Natural killer cell treated with Interleukin-12 subunit alpha and Interleukin-12 subunit beta and Interleukin-15 and Interleukin-18, amount 100 ng/mL, for 72 hours (primary cell): ENCODE data around the gene PRKCA. TPM values are rescaled to one million over a fixed set of nuclear protein-coding genes. Genes with fewer than 3 reads are reported as not detected.

ENCODE experiments used
- ATAC-seq, 2 donors: fragments of 150-1000 bp; cut with Tn5 transposase in 1 of 2; sonication (Bioruptor Pico), chemical (Tn5 transposase) in 1 of 2; 2 replicates each; pipeline ENCODE4 v1.10.0; 2021
- DNase-seq: peaks from one replicate; pipeline ENCODE4 v3.0.0; 2022; ENCODE audit warnings: low spot score
- H3K27ac Mint-ChIP-seq, 2 donors: 1 replicate in 1 of 2; 2 replicates in 1 of 2; pipeline ENCODE4 v1.8.0; 2022; ENCODE audit warnings: mixed read lengths in 2 of 2, mild to moderate bottlenecking in 1 of 2, moderate library complexity in 1 of 2
- H3K27me3 Mint-ChIP-seq, 2 donors: 1 replicate in 1 of 2; 2 replicates in 1 of 2; pipeline ENCODE4 v1.8.0; 2022; ENCODE audit warnings: mixed read lengths in 2 of 2
- H3K36me3 Mint-ChIP-seq: one replicate; pipeline ENCODE4 v1.8.0; 2022; ENCODE audit warnings: mixed read lengths
- H3K4me1 Mint-ChIP-seq, 2 donors: 1 replicate in 1 of 2; 2 replicates in 1 of 2; pipeline ENCODE4 v1.8.0; 2022; ENCODE audit warnings: low read depth in 2 of 2, mixed read lengths in 2 of 2, mild to moderate bottlenecking in 1 of 2
- H3K4me3 Mint-ChIP-seq: one replicate; pipeline ENCODE4 v1.8.0; 2022; ENCODE audit warnings: mixed read lengths
- H3K9me3 Mint-ChIP-seq: 2 replicates; pipeline ENCODE4 v1.8.0; 2022; ENCODE audit warnings: mixed read lengths
- total RNA-seq, 2 donors: library from RNA; stranded (reverse); gene quantifications; one replicate each; pipeline ENCODE4 v1.2.3, GENCODE V29; 2022

The PRKCA gene
- total RNA-seq, 2 donors from 2014 or later, result 31.1 to 41.1 TPM

- no peak for ATAC-seq
- DNase-seq, result no peak
- no peaks in the 10 kb centered on the region for H3K9me3 Mint-ChIP-seq
- no peak overlapping the region for H3K4me3 Mint-ChIP-seq
- no peaks in the 10 kb centered on the region for H3K4me1 Mint-ChIP-seq
- no peaks in the 10 kb centered on the region for H3K36me3 Mint-ChIP-seq
- no peak overlapping the region for H3K27ac Mint-ChIP-seq
- peaks cover 16 to 23% of the 10 kb centered on the region in 2 donors for H3K27me3 Mint-ChIP-seq
Measured at GRCh38 chr17:66841744-66842143, 539.3 kb downstream of the PRKCA start.

DNA sequence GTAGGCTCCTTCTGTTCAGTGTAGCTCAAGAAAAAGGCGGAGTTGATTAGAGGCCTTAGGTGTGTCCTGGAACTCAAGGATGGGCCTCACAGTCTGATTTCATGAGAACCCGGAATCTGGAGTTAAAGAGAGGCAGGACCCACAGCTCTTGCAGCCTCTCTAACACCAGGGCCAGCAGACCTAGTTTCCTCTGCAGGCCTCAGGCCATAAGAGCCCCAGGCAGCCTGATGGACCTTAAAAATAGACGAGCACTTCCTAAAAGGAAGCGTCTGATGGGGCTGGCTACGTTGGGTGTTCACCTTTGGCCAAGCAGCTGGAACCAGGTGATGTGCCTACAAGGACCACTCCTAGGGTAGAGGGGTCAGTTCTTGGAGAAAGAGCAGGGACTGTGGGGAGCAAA is 540.1 kb downstream of the PRKCA start:
- no peaks in the 10 kb centered on the region for H3K9me3 Mint-ChIP-seq
- H3K4me3 Mint-ChIP-seq, result no peak overlapping the region
- peaks cover 12 to 24% of the 10 kb centered on the region in 2 donors for H3K27me3 Mint-ChIP-seq
- DNase-seq (no peak), ATAC-seq (no peak)
- no peaks in the 10 kb centered on the region for H3K4me1 Mint-ChIP-seq
- H3K36me3 Mint-ChIP-seq, result no peaks in the 10 kb centered on the region
- H3K27ac Mint-ChIP-seq, result no peak overlapping the region

DNA sequence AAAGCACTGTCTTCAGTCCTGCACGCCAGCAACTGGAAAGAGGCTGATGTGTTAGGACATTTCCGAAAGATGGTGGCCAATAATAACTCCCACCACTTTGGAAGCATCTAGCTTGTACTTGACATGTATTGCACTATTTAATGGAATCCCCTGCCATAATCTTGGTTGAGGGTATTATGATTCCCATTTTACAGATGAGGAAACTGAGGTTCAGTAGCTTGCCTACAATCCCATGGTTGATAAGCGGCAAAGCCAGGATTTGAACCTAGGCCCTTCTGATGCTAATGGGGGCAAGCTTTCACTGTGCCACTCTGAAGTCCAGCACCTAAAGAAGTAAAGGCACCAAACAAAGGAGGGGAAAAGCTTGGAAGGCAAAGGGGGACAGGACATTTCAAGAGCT is 540.5 kb downstream of the PRKCA start:
- Mint-ChIP-seq H3K4me3 (no peak overlapping the region), H3K4me1 (no peaks in the 10 kb centered on the region), H3K9me3 (no peaks in the 10 kb centered on the region), H3K27ac (no peak overlapping the region), H3K27me3 (peaks cover 8 to 24% of the 10 kb centered on the region in 2 donors), H3K36me3 (no peaks in the 10 kb centered on the region)
- no peak for DNase-seq
- no peak for ATAC-seq

DNA sequence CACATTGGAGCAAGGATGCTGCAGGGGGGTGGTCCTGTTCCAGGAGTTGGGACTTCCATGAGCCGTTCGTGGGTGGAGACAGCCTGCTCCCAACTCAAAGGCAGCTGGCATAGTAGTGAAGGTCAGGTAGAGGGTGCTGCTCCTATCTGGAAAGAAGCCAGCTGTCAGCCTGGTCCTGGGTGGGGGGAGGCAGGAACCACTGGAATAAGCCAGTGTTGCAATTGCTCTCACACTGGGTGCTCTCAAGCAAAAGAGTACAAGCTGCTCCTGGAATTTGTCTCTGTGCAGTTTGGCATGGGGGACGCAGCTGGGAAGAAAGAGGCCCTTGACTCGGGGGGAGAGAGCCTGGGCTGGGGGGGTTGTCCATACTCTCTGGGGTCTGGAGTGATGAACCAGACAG is 541.2 kb downstream of the PRKCA start:
- H3K4me3 Mint-ChIP-seq, result no peak overlapping the region
- H3K27ac Mint-ChIP-seq, result no peak overlapping the region
- H3K4me1 Mint-ChIP-seq, result no peaks in the 10 kb centered on the region
- H3K27me3 Mint-ChIP-seq, result peaks cover 8 to 24% of the 10 kb centered on the region in 2 donors
- no peaks in the 10 kb centered on the region for H3K36me3 Mint-ChIP-seq
- DNase-seq (no peak), ATAC-seq (peak in 1 of 2 donors; percentile 14)
- H3K9me3 Mint-ChIP-seq, result no peaks in the 10 kb centered on the region

GRCh38 chr17:66847704-66848103 is 545.3 kb downstream of the PRKCA start:
- Mint-ChIP-seq H3K27me3 (peaks cover 10 to 22% of the 10 kb centered on the region in 2 donors), H3K4me3 (no peak overlapping the region), H3K9me3 (no peaks in the 10 kb centered on the region), H3K4me1 (no peaks in the 10 kb centered on the region), H3K27ac (no peak overlapping the region), H3K36me3 (no peaks in the 10 kb centered on the region)
- DNase-seq (no peak), ATAC-seq (no peak)

- Mint-ChIP-seq H3K9me3 (no peaks in the 10 kb centered on the region), H3K4me3 (no peak overlapping the region), H3K4me1 (no peaks in the 10 kb centered on the region), H3K27ac (no peak overlapping the region), H3K36me3 (no peaks in the 10 kb centered on the region), H3K27me3 (peaks cover 10 to 23% of the 10 kb centered on the region in 2 donors)
- no peak for ATAC-seq
- DNase-seq, result no peak
Measured at GRCh38 chr17:66848496-66848895, 546.1 kb downstream of the PRKCA start.

DNA sequence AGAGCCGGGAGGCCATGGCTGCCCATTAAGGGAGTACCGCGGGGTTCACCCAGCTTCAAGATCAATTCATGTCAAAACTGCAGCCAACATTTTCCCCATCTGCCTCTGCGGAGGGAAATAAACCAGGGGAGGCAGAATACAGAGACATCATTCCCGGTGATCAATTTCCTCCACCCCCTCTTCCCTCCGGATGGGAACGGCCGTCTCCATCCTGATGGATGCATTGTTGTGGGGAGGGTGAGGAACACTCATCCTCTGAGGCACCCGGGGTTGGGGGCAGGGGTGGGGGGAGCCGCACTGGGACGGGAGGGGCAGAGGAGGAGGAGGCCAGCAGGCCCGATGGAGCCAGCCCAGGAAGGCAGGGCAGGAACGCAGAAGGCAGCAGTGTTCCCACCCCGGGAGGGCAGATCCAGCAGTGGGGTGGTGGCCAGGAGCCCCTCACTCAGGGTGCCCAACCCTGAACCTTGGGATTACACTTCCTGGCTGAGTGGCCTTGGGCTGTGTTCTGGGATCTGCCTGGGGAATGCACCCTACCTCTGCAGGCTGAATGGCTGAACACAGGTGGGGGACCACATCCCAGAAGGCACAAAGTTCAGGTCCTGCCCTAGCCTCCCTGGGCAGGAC is 546.7 kb downstream of the PRKCA start:
- ATAC-seq (peak in 1 of 2 donors; percentile 40), DNase-seq (no peak)
- no peak overlapping the region for H3K4me3 Mint-ChIP-seq
- no peak overlapping the region for H3K27ac Mint-ChIP-seq
- peaks cover 10 to 23% of the 10 kb centered on the region in 2 donors for H3K27me3 Mint-ChIP-seq
- H3K36me3 Mint-ChIP-seq, result no peaks in the 10 kb centered on the region
- H3K4me1 Mint-ChIP-seq, result no peaks in the 10 kb centered on the region
- H3K9me3 Mint-ChIP-seq, result no peaks in the 10 kb centered on the region

- Mint-ChIP-seq H3K27me3 (peaks cover 10 to 19% of the 10 kb centered on the region in 2 donors), H3K9me3 (no peaks in the 10 kb centered on the region), H3K27ac (no peak overlapping the region), H3K4me1 (no peaks in the 10 kb centered on the region), H3K36me3 (no peaks in the 10 kb centered on the region), H3K4me3 (no peak overlapping the region)
- peak in 1 of 2 donors; percentile 15 for ATAC-seq
- DNase-seq, result no peak
Measured at GRCh38 chr17:66849851-66850580, 547.6 kb downstream of the PRKCA start.

DNA sequence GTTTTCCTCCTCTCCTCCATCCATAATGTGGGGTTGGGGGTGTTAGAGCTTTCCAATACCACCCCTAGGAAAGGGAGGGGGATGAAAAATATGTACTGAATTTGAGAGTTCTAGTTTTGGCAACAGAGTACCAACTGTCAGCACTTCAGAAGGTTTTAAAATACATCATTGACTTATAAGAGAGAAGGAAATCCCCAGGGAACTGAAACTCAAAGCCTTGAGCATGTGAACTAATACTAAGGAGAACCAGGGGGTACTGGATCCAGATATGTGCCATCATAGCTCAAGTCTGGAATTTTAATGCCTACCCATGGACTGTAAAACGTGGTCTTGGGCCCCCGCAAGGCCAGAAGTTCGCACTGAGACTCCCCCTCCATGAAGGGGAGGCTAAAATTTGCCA is 548.3 kb downstream of the PRKCA start:
- ATAC-seq, result no peak

GRCh38 chr17:66855204-66855603 is 552.8 kb downstream of the PRKCA start:
- Mint-ChIP-seq H3K27ac (no peak overlapping the region), H3K36me3 (no peaks in the 10 kb centered on the region), H3K4me3 (no peak overlapping the region), H3K27me3 (peaks cover 11 to 14% of the 10 kb centered on the region in 2 donors), H3K9me3 (no peaks in the 10 kb centered on the region), H3K4me1 (no peaks in the 10 kb centered on the region)
- no peak for ATAC-seq
- DNase-seq, result no peak

More for the DNA sequence above, 548.3 kb downstream of the PRKCA start:
- H3K27ac Mint-ChIP-seq, result no peak overlapping the region
- DNase-seq, result no peak
- no peaks in the 10 kb centered on the region for H3K9me3 Mint-ChIP-seq
- H3K36me3 Mint-ChIP-seq, result no peaks in the 10 kb centered on the region
- H3K27me3 Mint-ChIP-seq, result peaks cover 10 to 16% of the 10 kb centered on the region in 2 donors
- H3K4me3 Mint-ChIP-seq, result no peak overlapping the region
- H3K4me1 Mint-ChIP-seq, result no peaks in the 10 kb centered on the region

GRCh38 chr17:66858226-66859083 is 556.0 kb downstream of the PRKCA start:
- peaks cover 10 to 12% of the 10 kb centered on the region in 2 donors for H3K27me3 Mint-ChIP-seq
- no peaks in the 10 kb centered on the region for H3K4me1 Mint-ChIP-seq
- DNase-seq, result no peak
- H3K27ac Mint-ChIP-seq, result no peak overlapping the region
- ATAC-seq, result peak; percentile 43
- no peak overlapping the region for H3K4me3 Mint-ChIP-seq
- no peaks in the 10 kb centered on the region for H3K36me3 Mint-ChIP-seq
- H3K9me3 Mint-ChIP-seq, result no peaks in the 10 kb centered on the region

- Mint-ChIP-seq H3K27me3 (peaks cover 13 to 18% of the 10 kb centered on the region in 2 donors), H3K4me1 (no peaks in the 10 kb centered on the region), H3K27ac (no peak overlapping the region)
Measured at GRCh38 chr17:66859353-66859752, 556.9 kb downstream of the PRKCA start.

GRCh38 chr17:66860204-66860603 is 557.8 kb downstream of the PRKCA start:
- ATAC-seq, result no peak
- peaks cover 14 to 18% of the 10 kb centered on the region in 2 donors for H3K27me3 Mint-ChIP-seq
- H3K27ac Mint-ChIP-seq, result no peak overlapping the region
- no peak for DNase-seq
- H3K4me3 Mint-ChIP-seq, result no peak overlapping the region
- H3K9me3 Mint-ChIP-seq, result no peaks in the 10 kb centered on the region
- H3K36me3 Mint-ChIP-seq, result no peaks in the 10 kb centered on the region
- H3K4me1 Mint-ChIP-seq, result no peaks in the 10 kb centered on the region

More at GRCh38 chr17:66859353-66859752, 556.9 kb downstream of the PRKCA start:
- Mint-ChIP-seq H3K9me3 (no peaks in the 10 kb centered on the region), H3K4me3 (no peak overlapping the region), H3K36me3 (no peaks in the 10 kb centered on the region)
- DNase-seq (no peak), ATAC-seq (no peak)
